Neural cell (in vitro differentiated cells): ENCODE results near the gene OTUB2. TPM values are rescaled to one million over a fixed set of nuclear protein-coding genes. Genes with fewer than 3 reads are reported as not detected.

Experiments
- H2AFZ ChIP-seq: fragments of 200-600, 300-800 bp; sonication (generic), shearing (Covaris generic); 2 replicates; pipeline ENCODE4 v1.6.0; 2014; ENCODE audit warnings: low read depth, mild to moderate bottlenecking, antibody characterized with exemption, low read length, moderate library complexity
- H3F3A ChIP-seq: fragments of 200-600 bp; shearing (Covaris generic); 2 replicates; pipeline ENCODE4 v1.6.1; 2016; ENCODE audit warnings: mild to moderate bottlenecking, moderate library complexity, mixed read lengths, antibody characterized with exemption, low read length; ENCODE audit not compliant: insufficient read depth, poor library complexity, severe bottlenecking
- H3K27ac ChIP-seq: fragments of 200-600, 300-800 bp; sonication (generic), shearing (Covaris generic); 2 replicates; pipeline ENCODE4 v1.5.1; 2014; ENCODE audit warnings: mild to moderate bottlenecking, low read length, moderate library complexity
- H3K27me3 ChIP-seq: fragments of 300-800, 200-600 bp; sonication (generic), shearing (Covaris generic); 2 replicates; pipeline ENCODE4 v1.6.0; 2014; ENCODE audit warnings: mild to moderate bottlenecking, low read depth, low read length, moderate library complexity; ENCODE audit not compliant: insufficient read depth
- H3K36me3 ChIP-seq: fragments of 300-800, 200-600 bp; sonication (generic), shearing (Covaris generic); 2 replicates; pipeline ENCODE4 v1.5.1; 2014; ENCODE audit warnings: mild to moderate bottlenecking, antibody characterized with exemption, low read length, moderate library complexity; ENCODE audit not compliant: insufficient read depth
- H3K4me2 ChIP-seq: fragments of 300-800, 200-600 bp; sonication (generic), shearing (Covaris generic); 2 replicates; pipeline ENCODE4 v1.6.0; 2014; ENCODE audit warnings: mild to moderate bottlenecking, low read length
- H3K4me3 ChIP-seq: fragments of 300-800, 200-600 bp; sonication (generic), shearing (Covaris generic); 2 replicates; pipeline ENCODE4 v1.5.1; 2014; ENCODE audit warnings: mild to moderate bottlenecking, low read length, moderate library complexity
- H3K79me2 ChIP-seq: fragments of 200-600 bp; shearing (Covaris generic); replicated peaks from 2 replicates; pipeline ENCODE4 v1.6.0; 2014; ENCODE audit warnings: mild to moderate bottlenecking, low read length, moderate library complexity; ENCODE audit not compliant: insufficient read depth
- H3K9ac ChIP-seq: fragments of 300-800, 200-600 bp; sonication (generic), shearing (Covaris generic); 2 replicates; pipeline ENCODE4 v1.6.1; 2016; ENCODE audit warnings: mild to moderate bottlenecking, low read length, mixed read lengths
- H3K9me2 ChIP-seq: fragments of 200-600 bp; shearing (Covaris generic); 2 replicates; pipeline ENCODE4 v1.6.1; 2016; ENCODE audit warnings: mild to moderate bottlenecking, low read length, mixed read lengths; ENCODE audit not compliant: insufficient read depth
- H3K9me3 ChIP-seq: fragments of 200-600, 300-800 bp; sonication (generic), shearing (Covaris generic); 2 replicates; pipeline ENCODE4 v1.6.1; 2016; ENCODE audit warnings: mild to moderate bottlenecking, mixed run types, low read length, moderate library complexity, mixed read lengths
- H4K20me1 ChIP-seq: fragments of 200-600 bp; shearing (Covaris generic); 2 replicates; pipeline ENCODE4 v1.6.1; 2016; ENCODE audit warnings: mild to moderate bottlenecking, mixed run types; ENCODE audit not compliant: insufficient read depth
- EP300 ChIP-seq: fragments of 450-650 bp; conservative IDR thresholded peaks from 2 replicates; pipeline ENCODE4 v1.6.1; 2014; ENCODE audit warnings: antibody characterized with exemption, mild to moderate bottlenecking, moderate library complexity; ENCODE audit not compliant: poor library complexity, severe bottlenecking
- EZH2 ChIP-seq: fragments of 200-600, 300-800 bp; shearing (Covaris generic), sonication (generic); IDR thresholded peaks from 2 replicates; pipeline ENCODE4 v1.6.1; 2014; ENCODE audit warnings: antibody characterized with exemption, low read length, borderline replicate concordance, mild to moderate bottlenecking; ENCODE audit not compliant: insufficient read depth, poor library complexity, severe bottlenecking
- MXI1 ChIP-seq: fragments of 450-650 bp; conservative IDR thresholded peaks from 2 replicates; pipeline ENCODE4 v1.6.1; 2014; ENCODE audit warnings: antibody characterized with exemption, mild to moderate bottlenecking; ENCODE audit not compliant: poor library complexity, severe bottlenecking
- POLR2AphosphoS5 ChIP-seq: IDR thresholded peaks from 2 replicates; pipeline ENCODE4 v1.6.1; 2012
- RAD21 ChIP-seq: fragments of 450-650 bp; conservative IDR thresholded peaks from 2 replicates; pipeline ENCODE4 v1.6.1; 2014; ENCODE audit warnings: antibody characterized with exemption, mild to moderate bottlenecking, moderate library complexity
- REST ChIP-seq: IDR thresholded peaks from 2 replicates; pipeline ENCODE4 v1.6.1; 2012; ENCODE audit warnings: borderline replicate concordance
- SMC3 ChIP-seq: fragments of 450-650 bp; conservative IDR thresholded peaks from 2 replicates; pipeline ENCODE4 v1.6.1; 2014; ENCODE audit warnings: antibody characterized with exemption, mild to moderate bottlenecking, moderate library complexity; ENCODE audit not compliant: poor library complexity
- TAF1 ChIP-seq: IDR thresholded peaks from 2 replicates; pipeline ENCODE4 v1.6.1; 2012; ENCODE audit warnings: low read depth
- polyA plus RNA-seq: library from polyadenylated mRNA; depleted of rRNA; stranded (reverse); fragments of >200 nt; gene quantifications from 2 replicates; pipeline ENCODE4 v1.2.3, GENCODE V29; 2014
- TF ChIP-seq, protein P1 (sequence below): fragments of 450-650 bp; IDR thresholded peaks from 2 replicates; pipeline ENCODE4 v1.5.1; 2014; ENCODE audit warnings: antibody characterized with exemption, mild to moderate bottlenecking, moderate library complexity; ENCODE audit not compliant: poor library complexity, severe bottlenecking

OTUB2 gene
- polyA plus RNA-seq, 1 donor from 2014 or later, result 2.5 TPM

DNA sequence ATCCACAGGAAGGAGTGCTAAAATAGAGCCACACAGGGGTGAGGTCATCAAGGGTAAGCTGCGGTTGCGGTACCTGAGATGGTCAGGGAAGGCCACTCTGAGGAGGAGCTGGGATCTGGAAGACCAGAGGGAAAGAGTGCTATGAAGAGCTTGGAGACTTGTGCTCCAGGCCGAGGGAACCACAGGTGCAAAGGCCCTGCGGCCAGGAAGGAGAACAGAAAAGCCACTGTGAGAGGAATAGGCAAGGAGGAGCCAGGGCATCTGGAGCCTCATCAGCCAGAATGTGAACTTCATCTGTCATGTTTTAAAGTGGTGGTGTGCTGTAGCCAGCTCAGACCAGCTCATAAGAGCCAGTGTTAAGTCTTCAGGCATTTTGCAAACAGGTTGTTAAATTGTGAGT, 34.5 kb upstream of the OTUB2 start:
- Histone ChIP-seq H3F3A (no peaks in the 10 kb centered on the region), H3K27me3 (no peaks in the 10 kb centered on the region), H3K27ac (no peak overlapping the region), H3K9me2 (no peaks in the 10 kb centered on the region), H2AFZ (no peak overlapping the region), H3K9ac (no peak overlapping the region), H3K4me3 (no peak overlapping the region), H3K4me2 (no peak overlapping the region), H3K79me2 (no peaks in the 10 kb centered on the region), H3K9me3 (no peaks in the 10 kb centered on the region), H3K36me3 (no peaks in the 10 kb centered on the region), H4K20me1 (no peaks in the 10 kb centered on the region)
- TF ChIP-seq TAF1 (no peak), EZH2 (no peak), RAD21 (no peak), REST (no peak), EP300 (no peak), POLR2AphosphoS5 (no peak), SMC3 (no peak), MXI1 (no peak)
- TF ChIP-seq, protein P1, sequence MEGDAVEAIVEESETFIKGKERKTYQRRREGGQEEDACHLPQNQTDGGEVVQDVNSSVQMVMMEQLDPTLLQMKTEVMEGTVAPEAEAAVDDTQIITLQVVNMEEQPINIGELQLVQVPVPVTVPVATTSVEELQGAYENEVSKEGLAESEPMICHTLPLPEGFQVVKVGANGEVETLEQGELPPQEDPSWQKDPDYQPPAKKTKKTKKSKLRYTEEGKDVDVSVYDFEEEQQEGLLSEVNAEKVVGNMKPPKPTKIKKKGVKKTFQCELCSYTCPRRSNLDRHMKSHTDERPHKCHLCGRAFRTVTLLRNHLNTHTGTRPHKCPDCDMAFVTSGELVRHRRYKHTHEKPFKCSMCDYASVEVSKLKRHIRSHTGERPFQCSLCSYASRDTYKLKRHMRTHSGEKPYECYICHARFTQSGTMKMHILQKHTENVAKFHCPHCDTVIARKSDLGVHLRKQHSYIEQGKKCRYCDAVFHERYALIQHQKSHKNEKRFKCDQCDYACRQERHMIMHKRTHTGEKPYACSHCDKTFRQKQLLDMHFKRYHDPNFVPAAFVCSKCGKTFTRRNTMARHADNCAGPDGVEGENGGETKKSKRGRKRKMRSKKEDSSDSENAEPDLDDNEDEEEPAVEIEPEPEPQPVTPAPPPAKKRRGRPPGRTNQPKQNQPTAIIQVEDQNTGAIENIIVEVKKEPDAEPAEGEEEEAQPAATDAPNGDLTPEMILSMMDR, result no peak

- TF ChIP-seq POLR2AphosphoS5 (no peak), SMC3 (no peak), RAD21 (no peak), REST (no peak), EP300 (no peak), EZH2 (no peak), MXI1 (no peak), TAF1 (no peak)
- TF ChIP-seq, protein P1, result no peak
- Histone ChIP-seq H3K27me3 (no peaks in the 10 kb centered on the region), H2AFZ (no peak overlapping the region), H3F3A (no peaks in the 10 kb centered on the region), H3K9ac (no peak overlapping the region), H3K36me3 (no peaks in the 10 kb centered on the region), H4K20me1 (no peaks in the 10 kb centered on the region), H3K79me2 (no peaks in the 10 kb centered on the region), H3K4me3 (no peak overlapping the region), H3K27ac (no peak overlapping the region), H3K9me3 (no peaks in the 10 kb centered on the region), H3K9me2 (no peaks in the 10 kb centered on the region), H3K4me2 (no peak overlapping the region)
Observed at GRCh38 chr14:93993382-93993781, 32.8 kb upstream of the OTUB2 start.
